Sciatic nerve (tissue), 2 donors: ENCODE measurements around the gene CES4A. TPM values are rescaled to one million over a fixed set of nuclear protein-coding genes. Genes with fewer than 3 reads are reported as not detected.
A peak's percentile ranks its signal among the peaks of the same experiment; 100 is the strongest.

Source experiments
- ATAC-seq: fragments of 200-7000 bp; cut with Tn5 transposase; one replicate; pipeline ENCODE4 v1.9.1; 2020; ENCODE audit warnings: mild to moderate bottlenecking, moderate library complexity
- DNase-seq: peaks from one replicate; pipeline ENCODE4 v3.0.0-alpha.2; 2020; ENCODE audit warnings: low spot score
- intact Hi-C: fragments of 100-400 bp; cut with DNase I; formaldehyde crosslinking; loops from one replicate; pipeline ENCODE4 v1.14.2; 2022
- total RNA-seq: library from RNA; stranded (reverse); fragmentation: NEBNext Ultra II Directional; extraction: Animal tissue kit (Norgen Biotek cat#: 25700); gene quantifications from one replicate; pipeline ENCODE4 v1.2.1, GENCODE V29; 2021
- donor health status: DM: no; HTN: no; CAD: no.
- donor health status: DM: no; HTN: no; CAD: no.

The CES4A gene
- total RNA-seq, 1 donor from 2014 or later = 13.2 TPM

- DNase-seq = peak; percentile 31
- intact Hi-C loops = no loop called here
- ATAC-seq = peak; percentile 21
These were observed 26.4 kb downstream of the CES4A start for GRCh38 chr16:67014634-67015312.

DNA sequence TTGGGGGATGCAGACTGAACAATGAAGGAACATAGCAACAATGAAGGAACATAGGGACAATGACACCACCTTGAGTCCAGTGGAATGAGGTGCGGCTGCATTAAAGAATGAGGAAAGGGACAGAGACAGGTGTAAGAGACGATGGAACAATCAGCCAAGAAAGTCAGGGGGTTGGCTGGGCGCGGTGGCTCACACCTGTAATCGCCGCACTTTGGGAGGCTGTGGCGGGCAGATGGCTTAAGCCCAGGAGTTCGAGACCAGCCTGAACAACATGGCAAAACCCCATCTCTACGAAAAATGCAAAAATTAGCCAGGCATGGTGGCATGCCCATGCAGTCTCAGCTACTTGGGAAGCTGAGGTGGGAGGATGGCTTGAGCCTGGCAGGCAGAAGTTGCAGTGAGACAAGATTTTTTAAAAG, 26.9 kb downstream of the CES4A start:
- intact Hi-C loops = no loop called here
- DNase-seq (peak; percentile 34), ATAC-seq (no peak)

GRCh38 chr16:67016143-67016542, 27.8 kb downstream of the CES4A start:
- no peak for ATAC-seq
- intact Hi-C loops = no loop called here
- DNase-seq = peak; percentile 36

DNA sequence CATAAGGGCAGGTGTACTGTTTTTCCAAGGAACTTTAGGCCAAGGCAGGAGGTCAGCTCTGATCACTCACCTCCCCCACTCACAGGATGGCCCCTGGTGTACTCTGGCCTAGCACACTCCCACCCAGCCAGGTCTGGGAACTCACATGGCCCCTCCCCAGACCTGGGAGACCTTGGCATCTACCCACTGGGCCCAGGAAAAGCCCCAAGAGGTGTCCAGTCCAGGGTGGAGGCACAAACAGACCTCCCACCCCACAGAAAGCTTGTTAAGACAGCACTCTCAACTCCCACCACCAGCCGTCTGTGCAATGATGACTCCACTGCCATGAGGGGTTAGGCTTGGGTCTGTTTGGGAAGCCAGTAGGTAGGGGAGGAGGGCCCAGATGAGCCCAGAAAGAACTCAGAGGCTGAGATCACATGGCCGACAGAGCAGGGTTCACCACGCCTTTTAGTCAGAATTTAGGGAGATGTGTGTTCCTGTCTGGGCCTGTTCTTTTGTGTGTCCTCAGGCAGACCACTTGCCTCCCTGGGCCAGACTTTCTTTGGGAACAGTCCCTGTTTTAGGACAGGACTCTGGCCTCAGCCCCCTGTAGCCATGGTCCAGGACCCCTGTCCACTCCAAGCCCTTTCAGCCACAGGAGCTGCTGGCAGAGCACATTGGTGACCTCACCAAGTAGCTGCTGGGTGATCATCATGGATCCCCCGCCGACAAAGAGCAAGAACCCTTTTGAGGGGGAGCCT, 28.5 kb downstream of the CES4A start:
- intact Hi-C loops = no loop called here
- ATAC-seq = no peak

DNA sequence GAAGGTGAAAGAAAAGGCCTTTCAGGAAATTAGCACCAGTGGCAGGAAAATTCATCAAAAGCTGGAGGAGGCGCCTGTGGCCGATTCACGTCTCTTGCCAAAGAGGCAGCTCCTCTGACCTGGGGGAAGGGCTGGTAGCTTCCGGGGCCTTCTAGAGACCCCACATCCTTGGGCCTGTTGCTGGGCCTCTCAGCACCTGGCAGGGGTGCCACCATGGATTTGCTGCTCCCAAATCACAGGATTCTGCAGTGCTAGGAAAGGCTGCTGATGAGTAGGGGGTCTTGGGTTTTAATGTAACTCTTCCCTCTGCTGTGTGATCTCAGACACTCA, 29.0 kb downstream of the CES4A start:
- DNase-seq = no peak
- no peak for ATAC-seq
- intact Hi-C loops = no loop called here

More for the DNA sequence above, 28.5 kb downstream of the CES4A start:
- peak; percentile 43 for DNase-seq

GRCh38 chr16:67017810-67018488, 29.6 kb downstream of the CES4A start:
- ATAC-seq (peak; percentile 67), DNase-seq (peak; percentile 71)
- intact Hi-C loops = no loop called here

- intact Hi-C loops = no loop called here
- peak; percentile 7 for DNase-seq
These were observed 30.8 kb downstream of the CES4A start for GRCh38 chr16:67019171-67019570.

GRCh38 chr16:67021321-67021720, 32.9 kb downstream of the CES4A start:
- peak; percentile 12 for DNase-seq
- no peak for ATAC-seq
- intact Hi-C loops = no loop called here

More at GRCh38 chr16:67019171-67019570, 30.8 kb downstream of the CES4A start:
- no peak for ATAC-seq

- ATAC-seq = no peak
- no peak for DNase-seq
These were observed 34.3 kb downstream of the CES4A start for GRCh38 chr16:67022531-67023214.

GRCh38 chr16:67023689-67024088, 35.3 kb downstream of the CES4A start:
- DNase-seq = peak; percentile 9
- no peak for ATAC-seq
- intact Hi-C loops = no loop called here

More at GRCh38 chr16:67022531-67023214, 34.3 kb downstream of the CES4A start:
- intact Hi-C loops = no loop called here

GRCh38 chr16:67024384-67025209, 36.2 kb downstream of the CES4A start:
- intact Hi-C loops = no loop called here
- peak; percentile 57 for DNase-seq

GRCh38 chr16:67025210-67025550, 36.8 kb downstream of the CES4A start:
- ATAC-seq = no peak
- intact Hi-C loops = no loop called here
- peak; percentile 27 for DNase-seq

More at GRCh38 chr16:67024384-67025209, 36.2 kb downstream of the CES4A start:
- ATAC-seq = no peak

DNA sequence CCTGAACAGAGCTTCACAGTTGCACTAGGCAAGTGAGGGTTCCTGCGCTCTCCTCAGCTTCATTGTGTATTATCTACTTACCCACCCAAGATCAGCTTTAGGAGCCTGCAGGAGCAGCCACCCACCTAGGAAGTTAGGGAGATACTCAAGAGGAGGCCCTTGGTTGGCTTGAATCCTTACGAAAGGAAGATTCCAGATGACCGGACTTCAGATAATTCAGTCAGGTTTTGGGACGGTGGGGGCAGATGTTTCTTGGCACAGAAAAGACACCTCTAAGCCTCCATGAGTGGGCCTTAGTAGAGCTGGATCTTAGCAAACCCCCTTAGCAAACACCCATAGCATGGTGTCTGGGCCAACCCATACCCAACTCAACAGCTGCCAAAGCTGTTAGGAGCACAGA, 38.2 kb downstream of the CES4A start:
- intact Hi-C loops = no loop called here
- DNase-seq (peak; percentile 22), ATAC-seq (no peak)

- intact Hi-C loops = no loop called here
- DNase-seq (peak; percentile 42), ATAC-seq (no peak)
These were observed 38.7 kb downstream of the CES4A start for GRCh38 chr16:67027046-67027445.

- DNase-seq = no peak
- ATAC-seq = peak; percentile 18
- intact Hi-C loops = no loop called here
These were observed 39.8 kb downstream of the CES4A start for GRCh38 chr16:67028167-67028695.

DNA sequence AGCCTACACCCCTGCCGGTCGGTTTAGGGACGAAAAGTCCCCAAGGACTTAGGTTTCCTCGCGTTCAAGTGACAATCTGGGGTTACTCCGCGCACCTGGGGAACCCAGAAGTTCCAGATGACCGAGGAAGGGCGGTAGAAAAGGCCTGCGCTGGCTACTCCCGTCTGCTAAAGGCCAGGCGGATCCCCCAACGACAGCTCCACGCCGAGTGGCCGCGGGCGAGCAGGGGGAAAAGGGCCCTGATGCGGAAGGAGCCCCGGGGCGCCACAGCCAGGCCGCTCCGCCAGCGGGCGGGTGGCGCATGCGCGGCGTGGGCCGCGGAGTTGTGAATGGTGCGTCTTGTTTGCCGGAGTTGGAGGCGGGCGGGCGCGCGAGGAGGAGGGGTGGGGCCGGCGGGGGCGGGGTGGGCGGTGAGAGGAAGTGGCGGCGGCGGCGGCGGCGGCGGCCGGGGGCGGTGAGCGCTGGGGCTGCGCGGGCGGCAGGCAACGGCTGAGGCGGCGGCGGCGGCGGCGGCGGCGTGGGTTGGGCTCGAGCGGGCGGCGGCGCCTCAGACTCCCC, 40.4 kb downstream of the CES4A start, which contains the start of gene CBFB:
Gene CBFB, plus strand, starts transcription at position 454 of the 558 bp plus-strand sequence. CDS start 259 bp downstream, outside the sequence.
- peak; percentile 94 for DNase-seq
- peak; percentile 94 for ATAC-seq
- intact Hi-C loops = no loop called here

- intact Hi-C loops = no loop called here
- ATAC-seq (peak; percentile 66), DNase-seq (peak; percentile 81)
These were observed 41.1 kb downstream of the CES4A start for GRCh38 chr16:67029254-67030096.
